GM18517 (cell line): ENCODE measurements around the gene GPATCH8.
A peak's percentile ranks its signal among the peaks of the same experiment; 100 is the strongest.

Source experiments
- ATAC-seq: cut with Tn5 transposase; IDR thresholded peaks from one replicate; pipeline ENCODE4 v1.9.1; 2021; ENCODE audit warnings: mild to moderate bottlenecking, moderate library complexity; ENCODE audit not compliant: unreplicated experiment

Gene GPATCH8

GRCh38 chr17:44464037-44464436 is 39.2 kb downstream of the GPATCH8 start:
- ATAC-seq = no peak

DNA sequence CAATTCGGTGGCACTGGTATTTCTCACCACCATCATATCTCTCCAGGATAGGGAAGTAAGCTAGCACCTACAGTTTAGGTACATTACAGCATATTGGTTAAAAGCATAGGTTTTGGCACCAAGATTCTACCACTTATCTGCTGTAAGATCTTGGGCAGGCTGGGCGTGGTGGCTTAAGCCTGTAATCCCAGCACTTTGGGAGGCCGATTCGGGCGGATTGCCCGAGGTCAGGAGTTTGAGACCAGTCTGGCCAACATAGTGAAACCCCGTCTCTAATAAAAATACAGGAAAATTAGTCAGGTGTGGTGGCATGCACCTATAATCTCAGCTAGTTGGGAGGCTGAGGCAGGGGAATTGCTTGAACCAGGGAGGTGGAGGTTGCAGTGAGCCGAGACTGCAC is 51.4 kb downstream of the GPATCH8 start:
- no peak for ATAC-seq

DNA sequence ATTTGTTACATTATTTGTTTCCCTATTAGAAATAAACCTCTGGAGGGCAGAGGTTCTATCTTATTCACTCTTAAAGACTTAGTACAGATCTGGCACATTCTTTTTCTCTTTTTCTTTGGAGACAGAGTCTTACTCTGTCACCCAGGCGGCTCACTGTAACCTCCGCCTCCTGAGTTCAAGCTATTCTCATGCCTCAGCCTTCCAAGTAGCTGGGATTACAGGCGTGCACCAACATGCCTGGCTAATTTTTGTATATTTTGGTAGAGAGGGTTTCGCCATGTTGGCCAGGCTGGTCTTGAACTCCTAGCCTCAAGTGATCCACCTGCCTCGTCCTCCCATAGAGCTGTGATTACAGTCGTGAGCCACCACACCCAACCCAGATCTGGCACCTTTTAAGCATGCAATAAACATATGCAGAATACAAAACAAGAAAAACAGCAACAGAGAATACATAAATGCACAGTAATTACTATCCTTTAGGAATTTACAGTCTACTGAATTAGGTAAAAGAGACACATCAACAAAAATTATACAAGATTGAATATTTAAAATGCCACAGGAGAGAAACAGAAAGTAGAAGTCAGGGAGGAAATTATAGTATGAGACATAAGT is 52.1 kb downstream of the GPATCH8 start:
- ATAC-seq = no peak

DNA sequence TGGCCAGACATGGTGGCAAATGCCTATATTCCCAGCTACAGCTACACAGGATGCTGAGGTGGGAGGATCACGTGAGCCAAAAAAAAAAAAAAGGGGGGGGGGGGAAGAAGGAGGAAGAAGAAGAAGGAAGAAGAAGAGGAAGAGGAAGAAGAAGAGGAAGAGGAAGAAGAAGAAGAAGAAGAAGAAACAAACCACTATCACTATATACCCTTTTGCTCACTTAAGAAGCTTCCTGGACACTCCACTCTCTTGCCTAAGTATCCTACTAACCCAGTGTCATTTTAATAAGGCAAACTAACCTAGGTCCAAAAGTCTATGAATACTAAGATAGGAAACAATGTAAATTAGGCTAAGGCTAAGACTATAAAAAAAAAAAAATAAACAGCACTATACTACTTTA is 54.8 kb downstream of the GPATCH8 start:
- no peak for ATAC-seq

GRCh38 chr17:44444735-44445105 is 58.5 kb downstream of the GPATCH8 start:
- ATAC-seq = no peak

DNA sequence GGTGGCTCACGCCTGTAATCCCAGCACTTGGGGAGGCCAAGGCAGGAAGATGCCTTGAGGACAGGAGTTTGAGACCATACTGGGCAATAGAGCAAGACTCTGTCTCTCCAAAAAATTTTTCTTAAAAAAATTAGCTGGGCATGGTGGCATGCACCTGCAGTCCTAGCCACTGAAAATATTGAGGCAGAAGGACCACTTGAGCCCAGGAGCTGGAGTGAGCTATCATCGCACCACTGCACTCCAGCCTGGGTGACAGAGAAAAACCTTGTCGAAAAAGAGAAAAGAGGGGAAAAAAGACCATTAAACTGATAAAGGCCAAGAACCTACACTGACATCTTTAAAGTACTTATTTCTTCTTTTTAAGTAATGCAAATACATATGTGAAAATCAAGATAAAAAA is 60.4 kb downstream of the GPATCH8 start:
- ATAC-seq = no peak

DNA sequence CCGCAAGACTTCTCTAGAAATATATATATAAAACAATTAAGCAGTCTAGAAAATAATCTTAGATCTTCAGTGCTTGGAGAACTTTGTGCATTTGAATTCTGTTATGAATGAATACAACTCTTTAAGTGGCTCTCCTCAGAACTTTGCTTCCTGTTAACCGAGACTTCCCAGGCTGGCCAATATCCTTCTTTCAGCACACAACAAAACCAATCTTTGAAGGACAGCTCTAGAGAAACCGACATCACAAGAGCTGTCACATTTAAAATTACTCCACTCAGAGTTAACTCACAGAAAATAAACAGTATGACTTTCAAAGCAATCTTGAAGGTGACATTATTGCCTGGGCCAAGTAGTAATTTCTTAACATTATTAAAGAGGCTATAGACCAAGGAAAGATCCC is 64.0 kb downstream of the GPATCH8 start:
- no peak for ATAC-seq

DNA sequence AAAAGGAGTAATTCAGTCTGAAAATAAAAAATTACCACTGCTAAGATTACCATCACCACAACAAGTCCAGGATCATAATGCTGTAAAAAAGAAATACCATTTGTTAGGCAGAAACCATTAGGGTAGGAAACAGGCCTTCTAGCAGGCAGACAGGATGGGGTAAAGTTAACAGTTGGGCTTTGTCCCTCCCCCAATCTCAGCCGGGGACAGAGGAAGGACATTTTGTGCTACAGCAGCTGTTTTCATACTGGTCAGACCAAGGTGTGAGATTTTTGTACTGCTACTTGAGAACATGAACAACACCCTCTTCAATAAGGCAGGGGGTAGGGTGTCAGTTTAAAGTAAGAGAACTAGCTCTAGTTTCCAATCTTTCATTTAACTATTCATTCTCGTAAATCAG is 64.6 kb downstream of the GPATCH8 start:
- no peak for ATAC-seq

GRCh38 chr17:44436336-44436735 is 66.9 kb downstream of the GPATCH8 start:
- ATAC-seq = no peak

DNA sequence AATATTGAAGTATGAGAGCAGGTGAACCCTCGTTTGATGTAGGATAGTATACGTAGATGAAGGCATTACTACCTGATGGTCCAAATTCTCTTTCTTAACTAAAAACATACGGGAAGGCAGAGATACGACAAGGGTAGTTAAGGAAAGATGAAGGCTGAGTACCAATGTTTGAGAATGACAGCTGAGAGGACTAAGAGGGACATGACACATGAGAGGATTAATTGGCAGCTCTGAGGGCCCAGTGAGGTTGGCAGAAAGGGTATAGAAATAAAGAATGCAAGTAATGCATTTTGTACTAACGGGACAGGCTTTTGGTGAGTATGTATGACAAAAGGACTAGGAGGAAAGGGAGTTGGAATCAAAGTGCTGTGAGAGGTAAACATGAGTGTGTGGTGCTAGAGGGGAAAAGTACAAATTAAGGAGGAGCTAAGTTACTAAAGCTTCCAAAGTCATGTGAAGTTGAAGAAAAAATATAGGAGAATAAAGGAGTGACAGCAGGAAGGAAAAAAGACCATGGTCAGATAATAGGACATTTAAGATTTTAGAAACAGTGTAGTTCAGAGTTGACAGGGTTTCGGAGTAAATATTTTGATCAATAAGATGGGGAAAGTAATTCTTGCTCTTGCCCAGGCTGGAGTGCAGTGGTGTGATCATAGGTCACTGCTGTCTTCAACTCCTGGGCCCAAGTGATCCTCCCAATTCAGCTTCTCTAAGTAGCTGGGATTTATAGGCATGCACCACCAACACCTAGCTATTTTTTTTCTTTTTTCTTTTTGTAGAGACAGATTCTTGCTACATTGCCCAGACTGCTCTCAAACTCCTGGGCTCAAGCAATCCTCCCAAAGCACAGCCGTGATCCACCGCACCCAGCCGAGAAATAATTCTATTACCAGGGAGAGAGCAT is 70.7 kb downstream of the GPATCH8 start:
- ATAC-seq = no peak

- ATAC-seq = no peak
Measured at GRCh38 chr17:44424828-44425461, 78.3 kb downstream of the GPATCH8 start.

GRCh38 chr17:44417553-44417952 is 85.7 kb downstream of the GPATCH8 start:
- ATAC-seq = no peak

GRCh38 chr17:44416558-44417289 is 86.5 kb downstream of the GPATCH8 start:
- no peak for ATAC-seq

- ATAC-seq = no peak
Measured at GRCh38 chr17:44414394-44415155, 88.6 kb downstream of the GPATCH8 start.

DNA sequence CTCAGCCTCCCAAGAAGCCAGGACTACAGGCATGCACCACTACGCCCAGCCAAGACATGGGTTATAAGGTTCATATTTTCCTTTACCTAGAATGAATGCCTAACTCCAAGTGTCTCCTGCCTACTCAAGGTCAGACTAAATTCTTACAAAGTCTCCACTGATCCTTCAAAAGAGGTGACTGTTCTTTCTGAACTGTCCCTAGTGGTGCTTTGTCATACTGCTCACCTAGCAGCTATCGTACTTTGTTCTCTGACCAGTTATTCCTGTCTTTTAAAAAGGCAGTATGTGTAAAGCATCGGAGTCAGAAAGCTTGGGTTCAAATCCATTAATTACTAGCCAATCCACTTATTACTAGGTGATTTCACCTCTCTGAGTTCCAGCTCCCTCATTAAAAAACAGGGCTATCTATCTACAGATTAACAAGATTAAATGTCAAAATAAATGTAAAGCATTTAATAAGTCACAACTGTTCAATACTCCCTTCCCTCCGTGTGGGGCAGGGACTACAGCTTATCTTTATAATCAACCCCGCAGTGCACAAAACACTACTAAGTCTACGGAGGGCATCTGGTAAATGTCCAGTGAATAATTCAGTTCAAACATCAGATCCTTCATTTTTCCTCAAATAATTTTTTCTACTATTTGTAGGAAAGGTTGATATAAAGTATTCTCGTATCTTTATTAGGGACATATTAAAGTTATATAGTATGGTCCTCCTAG is 93.7 kb downstream of the GPATCH8 start:
- no peak for ATAC-seq

GRCh38 chr17:44408786-44409185 is 94.4 kb downstream of the GPATCH8 start:
- no peak for ATAC-seq

GRCh38 chr17:44402564-44403172 is 100.5 kb downstream of the GPATCH8 start:
- ATAC-seq = peak; percentile 67

DNA sequence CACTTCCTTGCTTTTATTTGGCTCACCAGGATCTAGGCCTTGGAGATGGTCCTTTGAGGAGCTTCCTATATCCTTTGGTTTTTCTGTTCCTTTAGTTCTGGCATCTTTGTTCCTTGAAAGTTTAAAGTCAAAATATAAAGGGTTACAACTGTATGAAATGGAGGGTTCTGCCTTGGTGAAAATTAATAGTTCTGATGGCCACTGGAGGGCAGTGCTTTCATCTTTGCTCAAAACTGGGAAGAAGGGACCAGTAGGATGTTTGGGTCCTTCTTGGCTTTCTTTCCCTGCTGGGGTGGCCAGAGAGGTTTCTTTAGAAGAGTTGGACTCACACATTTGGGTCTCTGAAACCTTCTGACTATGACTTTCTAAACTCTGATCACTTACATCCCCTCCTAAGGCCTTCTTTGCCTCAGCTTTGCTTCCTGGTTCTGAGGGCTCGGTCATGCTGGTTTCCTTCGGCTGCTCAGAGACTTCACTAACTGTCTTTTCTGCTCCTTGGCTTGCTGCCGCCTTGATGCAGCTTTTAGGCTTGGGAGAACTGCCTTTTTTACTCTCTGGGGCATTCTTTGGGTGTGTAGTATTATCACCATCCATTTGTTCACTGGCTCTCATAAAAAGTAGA is 102.9 kb downstream of the GPATCH8 start:
- no peak for ATAC-seq
